HG03135 (cell line): ENCODE results near the gene CACNA1F.
"Not testable (repeated sequence)": the region's sequence is repeated elsewhere in the genome, so short reads cannot be mapped to it uniquely, and the experiment has no call there.

Experiments used
- ATAC-seq: cut with Tn5 transposase; IDR thresholded peaks from one replicate; pipeline ENCODE4 v1.9.1; 2021; ENCODE audit warnings: mild to moderate bottlenecking, moderate library complexity; ENCODE audit not compliant: unreplicated experiment

The CACNA1F gene

DNA sequence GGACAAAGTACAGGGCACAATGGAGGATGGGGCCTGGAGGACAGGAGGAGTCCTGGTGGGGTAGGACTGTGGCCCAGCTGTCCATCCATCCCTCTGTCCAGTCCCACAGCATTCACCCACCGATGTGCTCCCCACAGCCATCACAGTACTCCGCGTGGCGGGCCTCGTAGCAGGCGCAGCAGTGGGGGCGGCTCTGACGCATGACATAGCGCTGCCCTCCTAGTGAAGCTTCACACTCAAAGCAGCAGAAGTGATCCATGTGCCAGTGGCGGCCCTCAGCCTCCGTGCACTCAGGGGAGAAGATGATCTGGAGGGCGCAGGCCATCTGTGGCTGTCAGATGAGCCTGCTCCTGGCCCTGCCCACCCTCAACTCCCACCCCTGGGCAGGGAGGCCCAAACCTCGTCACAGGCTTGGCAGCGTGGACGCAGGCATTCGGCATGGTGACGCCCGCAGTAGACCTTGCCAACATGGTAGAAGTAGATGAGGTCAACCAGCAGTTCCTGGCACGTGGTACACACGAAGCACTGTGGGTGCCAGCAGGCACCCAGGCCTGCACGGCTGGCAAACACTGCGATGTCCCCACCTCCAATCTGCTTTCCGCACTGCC is 55.2 kb downstream of the CACNA1F start:
- ATAC-seq: no peak

DNA sequence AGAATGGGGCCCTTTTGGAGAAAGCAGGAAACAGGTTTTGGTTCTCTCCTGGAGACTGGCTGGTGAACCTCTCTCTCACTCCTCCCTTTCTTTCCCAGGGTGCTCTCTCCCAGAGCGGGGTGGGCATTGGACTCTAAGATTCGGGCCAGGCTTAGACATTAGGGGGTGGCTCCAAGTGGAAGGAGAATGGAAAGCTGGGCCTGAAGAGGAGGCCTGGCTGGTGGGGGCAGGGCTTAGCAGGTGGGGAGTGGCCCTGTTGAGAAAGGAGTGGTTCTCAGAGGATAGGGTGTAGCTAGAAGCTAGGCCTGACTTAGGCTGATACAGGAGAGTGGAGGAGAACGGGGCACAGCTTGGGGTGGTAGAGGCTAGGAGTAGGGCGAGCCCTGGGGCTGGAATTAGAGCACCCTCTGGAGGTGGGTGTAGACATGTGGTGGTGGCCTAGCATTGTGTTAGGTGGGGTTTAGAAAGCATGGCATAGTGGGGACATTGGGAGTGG is 55.8 kb downstream of the CACNA1F start:
- no peak for ATAC-seq

DNA sequence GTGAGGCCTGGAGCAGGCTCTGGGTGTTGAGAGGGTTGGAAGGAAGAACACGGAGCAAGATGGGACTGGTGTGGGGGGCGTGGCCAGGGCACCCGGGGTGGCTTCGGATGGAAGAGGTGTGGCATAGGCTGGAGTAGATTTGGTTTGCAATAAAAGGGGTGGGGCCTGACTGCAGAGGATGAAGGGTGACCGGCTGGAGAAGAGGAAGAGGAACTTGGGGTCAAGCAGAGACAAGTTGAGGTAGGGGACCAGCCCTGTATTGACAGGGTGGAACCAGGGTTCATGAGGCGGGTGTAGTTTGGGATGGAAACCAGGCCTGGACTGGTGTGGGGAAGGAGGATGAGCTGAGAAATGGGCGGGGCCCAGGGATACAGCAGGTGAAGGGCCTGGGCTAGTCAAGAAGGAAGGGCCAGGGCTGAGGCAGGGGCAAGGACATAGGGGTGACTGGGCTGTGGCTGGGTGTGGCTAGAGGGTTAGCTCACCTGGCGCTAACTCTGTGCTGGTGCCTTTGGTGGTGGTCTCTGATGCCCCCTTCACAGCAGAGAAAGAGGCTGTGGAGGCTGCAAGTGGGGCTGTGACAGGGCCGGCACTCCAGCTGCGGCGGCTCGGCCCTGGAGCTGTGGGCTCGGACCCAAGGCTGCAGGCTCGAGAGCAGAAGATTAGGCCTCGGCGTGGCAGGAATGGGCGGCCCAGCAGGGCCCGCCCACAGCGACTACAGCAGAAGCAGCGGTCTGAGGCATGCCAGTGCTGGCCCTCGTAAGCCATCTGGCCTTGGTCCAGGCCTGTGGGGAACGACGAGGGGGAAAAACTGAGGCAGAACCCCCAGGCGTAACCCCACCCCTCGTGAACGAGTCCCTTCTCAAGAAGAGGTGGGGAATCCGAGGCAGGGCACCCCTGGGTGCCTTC is 56.5 kb downstream of the CACNA1F start:
- ATAC-seq: no peak

DNA sequence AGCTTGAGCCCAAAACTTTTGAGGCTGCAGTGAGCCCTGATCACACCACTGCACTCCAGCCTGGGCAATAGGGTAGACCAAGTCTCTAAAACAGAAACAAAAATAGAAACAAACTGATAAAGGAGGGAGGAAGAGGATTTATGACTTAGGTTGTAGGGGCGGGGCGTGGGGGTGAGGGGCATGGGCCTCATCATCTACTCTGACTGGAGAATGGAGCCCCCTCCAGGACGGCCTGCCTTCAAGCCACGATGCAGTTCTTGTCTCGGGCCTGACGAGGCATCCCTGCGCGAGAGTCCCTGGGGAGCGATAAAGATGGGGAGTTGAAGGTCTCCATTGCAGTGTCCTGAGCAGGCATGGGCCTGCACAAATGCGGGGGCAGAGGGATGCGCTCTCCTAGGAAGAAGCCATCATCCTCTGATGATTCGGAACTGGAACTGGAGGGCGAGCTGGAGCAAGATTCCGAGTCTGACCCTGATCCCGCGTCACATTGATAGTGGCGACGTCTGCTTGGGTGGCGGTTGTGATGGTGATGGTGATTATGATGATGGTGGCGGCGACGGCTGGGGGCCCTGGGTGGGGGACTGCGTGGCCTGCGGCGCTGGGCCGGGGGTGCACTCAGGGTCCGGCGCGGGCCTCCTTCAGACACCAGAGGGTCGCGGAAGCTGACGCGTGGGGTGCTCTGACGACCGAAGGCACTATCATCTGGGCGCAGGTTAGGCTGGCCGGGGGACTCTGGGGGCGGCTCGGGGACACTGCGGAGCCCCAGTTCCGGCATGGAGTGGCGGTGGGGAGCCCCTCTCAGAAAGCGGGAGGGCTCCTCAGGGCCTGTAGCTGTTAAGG is 57.5 kb downstream of the CACNA1F start:
- ATAC-seq: no peak

DNA sequence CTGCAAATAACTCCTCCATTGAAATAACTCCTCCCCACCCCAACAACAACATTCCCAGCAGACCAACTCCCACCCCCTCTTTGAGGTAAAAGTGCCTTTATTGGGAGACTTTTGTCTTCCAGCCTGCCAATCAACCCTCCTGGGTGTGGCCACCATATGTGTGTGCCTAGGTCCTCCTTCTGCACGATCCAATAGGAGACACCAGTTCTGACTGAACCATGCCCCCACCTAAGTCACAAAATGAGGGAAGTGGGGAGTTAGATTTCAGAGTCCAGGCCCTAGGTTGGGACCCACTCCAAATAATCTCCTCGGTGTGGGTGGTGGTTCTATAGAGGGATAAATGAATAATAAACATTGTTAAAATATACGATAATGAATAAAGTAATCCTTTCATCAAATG is 58.4 kb downstream of the CACNA1F start:
- ATAC-seq: no peak

DNA sequence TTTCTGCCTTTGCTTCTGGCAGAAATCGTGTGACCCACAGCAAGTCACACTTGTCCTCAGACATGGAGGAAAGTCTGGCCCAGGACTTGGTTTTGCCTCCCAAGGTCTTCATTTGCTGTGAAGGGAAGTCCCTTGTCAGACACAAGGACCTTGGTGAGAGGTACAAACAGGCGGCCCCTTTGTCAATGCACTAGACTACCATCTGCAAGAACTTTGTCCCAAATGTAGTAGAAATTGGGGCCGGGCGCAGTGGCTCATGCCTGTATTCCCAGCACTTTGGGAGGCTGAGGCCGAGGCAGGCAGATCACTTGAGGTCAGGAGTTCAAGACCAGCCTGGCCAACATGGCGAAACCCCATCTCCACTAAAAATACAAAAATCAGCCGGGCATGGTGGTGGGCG is 59.6 kb downstream of the CACNA1F start:
- ATAC-seq: not testable (repeated sequence)

DNA sequence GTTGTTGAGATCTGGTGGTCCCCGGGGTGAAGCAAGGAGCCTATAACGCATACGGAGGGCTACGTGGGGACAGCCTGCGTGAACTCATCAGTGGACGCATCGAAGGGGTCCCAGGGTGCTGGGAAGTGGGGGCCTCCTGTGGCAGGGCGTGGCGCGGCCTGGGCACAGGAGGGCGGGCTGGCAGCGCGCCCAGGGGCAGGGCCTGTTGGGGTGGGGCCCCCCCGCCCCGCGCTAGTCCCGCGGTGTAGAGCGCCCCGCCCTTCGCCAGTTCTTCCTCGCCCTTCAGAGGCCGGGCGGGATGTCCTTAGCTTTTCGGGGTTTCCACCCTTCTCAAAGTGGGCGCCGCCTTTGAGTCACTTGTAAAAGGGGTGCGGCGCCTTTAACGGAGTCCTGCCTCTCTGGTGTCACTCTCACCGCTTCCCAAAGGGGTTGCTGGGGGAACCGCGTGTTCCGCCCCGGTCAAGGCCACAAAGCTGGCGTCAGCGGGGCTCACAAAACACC is 60.8 kb downstream of the CACNA1F start:
- peak; percentile 61 for ATAC-seq

DNA sequence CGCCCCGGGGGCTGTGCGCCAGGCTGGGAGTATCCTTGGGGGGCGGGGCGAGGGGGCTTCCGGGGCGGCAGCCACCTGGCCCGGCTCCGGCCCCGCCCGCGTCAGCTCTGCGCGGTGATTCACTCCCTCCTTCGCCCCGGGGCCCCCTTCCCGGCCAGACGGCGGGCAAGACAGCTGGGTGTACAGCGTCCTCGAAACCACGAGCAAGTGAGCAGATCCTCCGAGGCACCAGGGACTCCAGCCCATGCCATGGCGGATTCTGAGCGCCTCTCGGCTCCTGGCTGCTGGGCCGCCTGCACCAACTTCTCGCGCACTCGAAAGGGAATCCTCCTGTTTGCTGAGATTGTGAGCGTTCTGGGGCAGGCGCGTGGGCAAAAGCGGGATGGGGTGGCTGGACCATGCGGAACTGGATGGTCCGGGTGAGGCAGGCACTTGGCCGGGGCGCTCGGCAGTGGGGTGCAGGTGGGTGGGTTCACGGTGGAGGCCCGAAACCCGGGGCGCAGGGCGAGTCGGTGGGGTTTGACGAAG is 61.3 kb downstream of the CACNA1F start, which contains the start of gene PLP2:
PLP2 (plus strand) TSS at position 147 of the 528 bp plus-strand sequence; CDS start at position 250, 103 bp downstream.
- ATAC-seq: no peak

DNA sequence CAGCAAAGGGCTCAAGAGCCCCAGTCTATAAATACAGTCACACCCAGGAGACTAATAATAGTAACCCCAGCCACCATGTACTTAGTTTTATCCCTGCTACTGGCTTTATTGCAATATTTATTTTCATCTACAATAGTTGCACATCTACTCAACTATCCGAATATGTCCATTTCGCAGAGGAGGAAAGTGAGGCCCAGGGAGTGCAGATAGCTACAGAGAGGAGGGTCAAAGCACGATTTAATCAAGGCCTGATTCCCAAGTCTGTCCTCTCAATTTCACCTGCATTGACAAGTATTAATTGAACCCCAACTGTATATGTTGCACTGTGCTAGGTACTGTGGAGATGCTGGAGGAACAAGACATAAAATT is 65.4 kb downstream of the CACNA1F start:
- no peak for ATAC-seq

DNA sequence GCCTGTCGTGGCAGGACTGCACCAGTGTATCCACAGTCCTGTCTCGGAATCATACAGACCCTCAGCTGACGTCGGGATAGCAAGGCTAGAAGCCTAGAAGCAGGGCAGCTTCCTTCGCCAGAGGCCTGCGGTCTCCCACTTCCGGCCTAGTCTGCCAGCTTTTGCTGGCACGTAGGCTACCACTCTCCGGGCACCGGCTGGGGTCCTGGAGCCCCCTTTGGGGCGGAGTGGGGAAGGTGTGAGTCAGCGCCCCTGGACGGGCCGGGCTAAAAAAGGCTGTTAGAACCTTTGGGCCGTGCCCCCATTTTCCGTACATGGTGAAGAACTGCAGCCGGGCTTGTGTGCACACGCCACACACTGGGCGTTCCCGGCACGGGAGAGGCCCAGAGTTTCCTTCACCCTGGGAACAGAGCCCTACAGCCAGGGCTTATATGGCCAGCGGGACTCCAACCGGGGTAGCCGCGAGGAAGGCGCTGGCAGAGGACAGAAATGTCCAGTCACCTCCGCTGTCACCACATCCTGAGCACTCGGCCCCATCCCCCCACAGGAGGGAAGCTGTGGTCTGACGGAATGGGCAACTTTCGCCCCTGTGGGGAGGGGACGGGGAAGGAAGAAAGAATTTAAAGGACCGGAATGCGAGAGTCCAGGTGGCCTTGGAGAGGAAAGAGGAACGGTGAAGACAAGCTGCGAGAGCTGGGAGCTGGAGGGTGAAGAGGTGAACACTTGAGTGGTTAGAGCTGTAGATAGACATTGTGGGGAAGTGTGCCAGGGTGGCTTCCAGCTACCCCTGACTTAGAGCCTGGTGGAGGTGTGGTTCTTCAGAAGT is 66.0 kb downstream of the CACNA1F start:
- no peak for ATAC-seq

DNA sequence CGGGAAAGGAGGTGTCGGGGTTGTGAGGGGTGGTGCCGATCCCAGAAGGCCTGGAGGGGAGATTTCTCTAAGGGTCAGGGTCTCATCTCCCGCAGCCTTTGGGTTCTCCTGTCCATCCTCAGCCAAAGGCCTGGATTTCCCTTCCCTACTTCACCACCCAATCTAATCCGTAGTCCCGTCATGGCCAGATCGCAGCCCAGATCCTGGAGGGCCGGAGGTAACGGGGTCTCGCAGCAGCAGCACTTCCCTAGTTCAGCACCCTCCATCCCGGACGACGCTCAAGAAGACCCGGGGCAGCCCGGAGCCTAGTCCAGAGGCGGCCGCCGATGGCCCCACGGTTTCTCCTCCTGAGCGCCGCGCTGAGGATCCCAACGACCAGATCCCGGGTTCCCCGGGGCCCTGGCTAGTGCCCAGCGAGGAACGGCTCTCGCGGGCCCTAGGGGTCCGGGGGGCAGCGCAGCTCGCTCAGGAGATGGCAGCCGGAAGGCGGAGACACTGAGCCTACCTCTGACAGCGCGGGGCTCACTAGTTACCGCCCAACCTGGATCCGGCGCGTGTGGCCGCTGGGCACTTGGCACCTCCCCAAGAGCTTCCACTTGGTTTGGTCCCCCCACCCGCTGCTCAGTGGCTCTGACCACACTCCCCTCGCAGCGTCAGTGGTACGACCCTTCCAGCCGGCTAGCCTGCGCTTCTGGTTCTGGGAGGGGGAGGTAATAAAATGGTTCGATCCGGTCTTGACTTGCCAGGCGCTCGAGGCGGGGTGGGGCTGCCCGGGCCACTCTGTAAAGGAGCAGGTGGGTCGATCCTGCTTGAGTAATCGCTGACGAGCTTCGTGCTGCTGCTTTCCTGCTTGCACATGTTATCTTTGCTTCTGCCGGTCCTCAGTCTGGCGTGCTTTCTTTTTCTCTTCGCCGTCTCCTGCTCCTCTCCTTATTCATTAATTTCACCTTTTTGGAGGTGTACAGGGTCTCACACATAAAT is 66.9 kb downstream of the CACNA1F start:
- ATAC-seq: no peak

DNA sequence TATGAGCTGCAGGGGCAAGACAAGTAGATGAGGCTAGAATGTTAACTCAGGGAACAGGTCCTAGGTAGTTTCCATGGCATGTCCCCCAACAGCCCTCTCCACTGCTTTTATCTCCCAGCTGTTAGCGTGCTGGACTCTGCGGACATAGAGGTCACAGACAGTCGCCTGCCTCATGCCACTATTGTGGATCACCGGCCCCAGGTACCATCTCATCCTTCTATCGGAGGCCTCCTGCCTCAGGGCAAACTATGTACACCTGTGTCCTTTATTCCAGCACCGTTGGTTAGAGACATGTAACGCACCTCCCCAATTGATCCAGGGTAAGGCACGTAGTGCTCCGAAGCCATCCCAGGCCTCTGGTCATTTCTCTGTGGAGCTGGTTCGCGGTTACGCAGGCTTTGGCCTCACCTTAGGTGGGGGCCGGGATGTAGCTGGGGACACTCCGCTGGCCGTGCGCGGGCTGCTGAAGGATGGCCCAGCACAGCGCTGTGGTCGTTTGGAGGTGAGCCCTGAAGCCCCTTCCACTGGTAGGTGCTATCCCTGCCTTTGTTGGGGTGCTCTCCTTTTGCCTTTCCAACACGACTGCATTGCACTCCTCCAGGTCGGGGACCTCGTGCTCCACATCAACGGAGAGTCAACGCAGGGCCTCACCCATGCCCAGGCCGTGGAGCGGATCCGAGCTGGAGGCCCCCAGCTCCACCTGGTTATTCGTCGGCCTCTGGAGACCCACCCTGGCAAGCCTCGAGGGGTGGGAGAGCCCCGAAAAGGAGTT is 68.4 kb downstream of the CACNA1F start:
- no peak for ATAC-seq

DNA sequence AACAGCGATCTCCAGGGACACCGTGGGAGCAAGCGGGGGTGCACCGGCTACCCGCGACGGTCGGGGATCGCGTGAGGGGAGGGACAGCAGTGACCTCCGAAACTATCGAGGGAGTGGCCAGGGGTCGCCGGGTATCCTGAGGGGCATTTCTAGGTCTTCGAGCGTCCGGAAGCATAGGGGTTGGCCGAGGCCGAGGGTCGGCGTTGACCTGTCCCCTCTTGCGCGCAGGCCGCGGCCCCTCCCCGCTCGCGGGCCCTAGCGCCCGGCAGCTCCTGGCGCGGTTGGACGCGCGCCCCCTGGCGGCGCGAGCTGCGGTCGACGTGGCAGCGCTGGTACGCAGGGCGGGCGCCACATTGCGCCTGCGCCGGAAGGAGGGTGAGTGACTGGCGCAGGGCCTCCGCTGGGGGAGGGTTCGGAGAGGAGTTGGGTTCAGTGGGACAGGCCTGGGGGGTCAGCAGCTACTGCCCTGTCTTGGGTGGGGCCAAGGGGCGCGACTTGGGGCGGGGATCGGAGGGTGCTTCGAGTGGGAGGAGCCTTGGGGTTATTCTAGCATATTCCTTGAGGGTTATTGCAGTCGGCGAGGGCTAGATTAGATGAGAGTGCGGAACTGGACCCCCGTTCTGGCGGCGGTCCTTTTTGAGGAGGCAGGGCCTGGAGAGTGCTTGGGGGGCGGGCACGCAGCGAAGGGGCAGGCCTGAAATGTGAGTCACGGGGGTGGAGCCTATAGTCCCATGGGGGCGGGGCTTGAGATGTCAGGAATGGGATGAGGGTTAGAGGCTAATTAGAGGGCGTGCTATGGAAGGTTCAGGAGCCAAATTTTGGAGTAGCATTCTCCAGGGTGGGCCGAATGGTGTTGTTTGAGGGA is 69.4 kb downstream of the CACNA1F start:
- ATAC-seq: peak; percentile 64

DNA sequence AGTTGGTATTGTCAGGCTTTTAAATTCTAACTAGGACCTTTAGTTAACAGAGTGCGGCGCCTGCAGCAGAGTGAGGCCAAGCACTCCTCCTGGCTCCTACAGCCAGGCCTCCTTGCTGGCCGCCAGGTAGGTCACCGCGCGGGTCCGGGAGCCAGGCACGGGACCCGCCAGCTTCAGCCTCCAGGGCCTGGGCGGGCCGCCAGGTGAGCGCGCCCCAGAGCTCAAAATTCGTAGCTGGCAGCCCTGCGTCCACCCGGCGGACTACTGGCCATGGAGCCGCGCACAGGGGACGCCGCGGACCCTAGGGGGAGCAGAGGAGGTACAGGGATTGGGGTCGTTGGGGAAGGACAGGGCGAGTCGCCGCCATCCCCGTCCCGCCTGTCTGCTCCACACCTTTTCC is 70.5 kb downstream of the CACNA1F start, which contains the start of gene MAGIX:
MAGIX (plus strand) TSS at position 139 of the 400 bp plus-strand sequence; CDS start at position 271, 132 bp downstream.
- no peak for ATAC-seq

DNA sequence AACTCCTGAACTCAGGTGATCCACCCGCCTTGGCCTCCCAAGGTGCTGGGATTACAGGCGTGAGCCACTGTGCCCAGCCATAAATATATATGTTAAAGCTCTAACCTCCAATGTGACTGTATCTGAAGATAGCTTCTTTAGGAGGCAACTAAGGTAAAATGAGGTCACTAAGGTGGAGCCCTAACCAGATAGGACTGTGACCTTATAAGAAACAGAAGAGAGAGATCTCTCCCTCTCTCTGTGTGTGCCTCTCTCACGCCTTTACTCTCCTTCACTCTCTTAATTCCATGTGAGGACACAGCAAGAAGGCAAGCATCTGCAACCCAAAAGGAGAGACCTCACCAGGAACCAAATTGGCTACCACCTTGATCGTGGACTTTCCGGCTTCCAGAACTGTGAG is 71.5 kb downstream of the CACNA1F start:
- ATAC-seq: no peak

DNA sequence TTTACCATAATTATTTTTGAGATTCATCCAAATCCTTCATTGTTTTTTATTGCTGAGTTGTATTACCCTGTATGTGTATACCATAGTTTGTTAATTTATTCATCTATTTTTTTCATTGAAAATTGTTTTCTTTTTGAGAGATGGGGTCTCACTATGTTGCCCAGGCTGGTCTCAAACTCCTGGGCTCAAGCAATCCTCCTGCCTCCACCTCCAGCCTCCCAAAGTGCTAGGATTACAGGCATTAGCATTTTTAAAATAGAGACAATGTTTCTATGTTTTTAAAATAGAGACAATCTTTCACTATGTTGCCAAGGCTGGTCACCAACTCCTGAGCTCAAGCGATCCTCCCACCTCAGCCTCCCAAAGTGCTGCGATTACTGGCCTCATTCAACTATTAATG is 72.2 kb downstream of the CACNA1F start:
- no peak for ATAC-seq

DNA sequence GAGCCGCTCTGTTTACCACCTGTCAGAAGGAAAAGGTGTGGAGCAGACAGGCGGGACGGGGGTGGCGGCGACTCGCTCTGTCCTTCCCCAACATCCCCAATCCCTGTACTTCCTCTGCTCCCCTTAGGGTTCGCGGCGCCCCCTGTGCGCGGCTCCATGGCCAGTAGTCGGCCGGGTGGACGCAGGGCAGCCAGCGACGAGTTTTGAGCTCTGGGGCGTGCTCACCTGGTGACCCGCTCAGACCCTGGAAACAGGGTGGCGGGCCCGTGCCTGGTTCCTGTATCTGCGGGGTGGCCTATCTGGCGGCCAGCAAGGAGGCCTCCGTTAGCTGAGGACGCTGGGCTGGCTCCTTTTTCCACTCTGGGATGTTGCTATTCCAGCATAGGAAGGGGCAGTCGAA is 75.9 kb downstream of the CACNA1F start:
- no peak for ATAC-seq
